ENCODE results near the gene CCDC85A. TPM values are rescaled to one million over a fixed set of nuclear protein-coding genes. Genes with fewer than 3 reads are reported as not detected.
"Not testable (repeated sequence)": the region's sequence is repeated elsewhere in the genome, so short reads cannot be mapped to it uniquely, and the experiment has no call there.

Gene CCDC85A
- 0.04 and 0.14 TPM in 2 replicates for total RNA-seq (2014; rRNA removed; shearing (Covaris generic))

GRCh38 chr2:56183643-56184499, at the start of gene CCDC85A:
Gene CCDC85A (plus strand): TSS chr2:56183990. CDS start chr2:56184625, 635 bp downstream.
- peaks cover 94% of the 10 kb centered on the region for H3K27me3 ChIP-seq (ENCODE audit: control insufficient read depth, insufficient read depth, low read length)
- no peaks in the 10 kb centered on the region for H3K36me3 ChIP-seq (replicated peaks; ENCODE audit: control insufficient read depth, insufficient read depth, low read length)

GRCh38 chr2:56134861-56135260, 48.9 kb upstream of the CCDC85A start:
- Histone ChIP-seq H3K27me3 (ENCODE audit: control insufficient read depth, insufficient read depth, low read length) (no peaks in the 10 kb centered on the region), H3K36me3 (replicated peaks; ENCODE audit: control insufficient read depth, insufficient read depth, low read length) (no peaks in the 10 kb centered on the region), H3K4me3 (ENCODE audit: insufficient read depth, low read depth, low read length) (no peak overlapping the region)
- DNase-seq = no peak

More at GRCh38 chr2:56183643-56184499, at the start of gene CCDC85A:
- peak within 1 kb of the TSS; percentile 53 for H3K4me3 ChIP-seq (ENCODE audit: insufficient read depth, low read depth, low read length)
- peak; percentile 90 for DNase-seq

GRCh38 chr2:56142497-56143061, 41.2 kb upstream of the CCDC85A start:
- H3K36me3 ChIP-seq (replicated peaks; ENCODE audit: control insufficient read depth, insufficient read depth, low read length); DNase-seq; H3K27me3 ChIP-seq (ENCODE audit: control insufficient read depth, insufficient read depth, low read length): not testable (repeated sequence)
- peak overlapping the region; percentile 8; the same call in 1 of the 2 replicates for H3K4me3 ChIP-seq (ENCODE audit: insufficient read depth, low read depth, low read length)

- H3K36me3 ChIP-seq (replicated peaks; ENCODE audit: control insufficient read depth, insufficient read depth, low read length) = no peaks in the 10 kb centered on the region; the same call in 1 of the 2 replicates
- no peak overlapping the region for H3K4me3 ChIP-seq (ENCODE audit: insufficient read depth, low read depth, low read length)
- H3K27me3 ChIP-seq (ENCODE audit: control insufficient read depth, insufficient read depth, low read length) = no peaks in the 10 kb centered on the region
- DNase-seq = no peak
These were observed 35.9 kb upstream of the CCDC85A start for GRCh38 chr2:56147907-56148306.

GRCh38 chr2:56148825-56149224, 35.0 kb upstream of the CCDC85A start:
- H3K36me3 ChIP-seq (replicated peaks; ENCODE audit: control insufficient read depth, insufficient read depth, low read length) = no peaks in the 10 kb centered on the region; the same call in 1 of the 2 replicates
- H3K27me3 ChIP-seq (ENCODE audit: control insufficient read depth, insufficient read depth, low read length) = no peaks in the 10 kb centered on the region
- H3K4me3 ChIP-seq (ENCODE audit: insufficient read depth, low read depth, low read length) = no peak overlapping the region
- no peak for DNase-seq

GRCh38 chr2:56151841-56152240, 31.9 kb upstream of the CCDC85A start:
- H3K36me3 ChIP-seq (replicated peaks; ENCODE audit: control insufficient read depth, insufficient read depth, low read length) = no peaks in the 10 kb centered on the region; the same call in 1 of the 2 replicates
- H3K4me3 ChIP-seq (ENCODE audit: insufficient read depth, low read depth, low read length) = no peak overlapping the region
- H3K27me3 ChIP-seq (ENCODE audit: control insufficient read depth, insufficient read depth, low read length) = no peaks in the 10 kb centered on the region
- DNase-seq = no peak

- Histone ChIP-seq H3K4me3 (ENCODE audit: insufficient read depth, low read depth, low read length) (no peak overlapping the region), H3K36me3 (replicated peaks; ENCODE audit: control insufficient read depth, insufficient read depth, low read length) (no peaks in the 10 kb centered on the region; the same call in 1 of the 2 replicates), H3K27me3 (ENCODE audit: control insufficient read depth, insufficient read depth, low read length) (no peaks in the 10 kb centered on the region)
- DNase-seq = no peak
These were observed 28.6 kb upstream of the CCDC85A start for GRCh38 chr2:56155188-56155587.

- not testable (repeated sequence) for DNase-seq
These were observed 23.9 kb upstream of the CCDC85A start for GRCh38 chr2:56159875-56160274.

GRCh38 chr2:56167616-56168562, 15.9 kb upstream of the CCDC85A start:
- DNase-seq = no peak
- Histone ChIP-seq H3K4me3 (ENCODE audit: insufficient read depth, low read depth, low read length) (no peak overlapping the region), H3K36me3 (replicated peaks; ENCODE audit: control insufficient read depth, insufficient read depth, low read length) (no peaks in the 10 kb centered on the region), H3K27me3 (ENCODE audit: control insufficient read depth, insufficient read depth, low read length) (peaks cover 1% of the 10 kb centered on the region; the same call in 1 of the 2 replicates)

More at GRCh38 chr2:56159875-56160274, 23.9 kb upstream of the CCDC85A start:
- not testable (repeated sequence) for H3K27me3 ChIP-seq (ENCODE audit: control insufficient read depth, insufficient read depth, low read length); H3K4me3 ChIP-seq (ENCODE audit: insufficient read depth, low read depth, low read length); H3K36me3 ChIP-seq (replicated peaks; ENCODE audit: control insufficient read depth, insufficient read depth, low read length)

- no peak for DNase-seq
- no peak overlapping the region for H3K4me3 ChIP-seq (ENCODE audit: insufficient read depth, low read depth, low read length)
- peaks cover 1% of the 10 kb centered on the region; the same call in 1 of the 2 replicates for H3K27me3 ChIP-seq (ENCODE audit: control insufficient read depth, insufficient read depth, low read length)
- no peaks in the 10 kb centered on the region for H3K36me3 ChIP-seq (replicated peaks; ENCODE audit: control insufficient read depth, insufficient read depth, low read length)
These were observed 14.3 kb upstream of the CCDC85A start for GRCh38 chr2:56169521-56169920.

GRCh38 chr2:56170504-56170903, 13.3 kb upstream of the CCDC85A start:
- Histone ChIP-seq H3K36me3 (replicated peaks; ENCODE audit: control insufficient read depth, insufficient read depth, low read length) (no peaks in the 10 kb centered on the region), H3K27me3 (ENCODE audit: control insufficient read depth, insufficient read depth, low read length) (peaks cover 6% of the 10 kb centered on the region; the same call in 1 of the 2 replicates), H3K4me3 (ENCODE audit: insufficient read depth, low read depth, low read length) (no peak overlapping the region)
- DNase-seq = no peak

GRCh38 chr2:56170988-56171387, 12.8 kb upstream of the CCDC85A start:
- Histone ChIP-seq H3K36me3 (replicated peaks; ENCODE audit: control insufficient read depth, insufficient read depth, low read length) (no peaks in the 10 kb centered on the region), H3K4me3 (ENCODE audit: insufficient read depth, low read depth, low read length) (no peak overlapping the region), H3K27me3 (ENCODE audit: control insufficient read depth, insufficient read depth, low read length) (peaks cover 11% of the 10 kb centered on the region; the same call in 1 of the 2 replicates)
- no peak for DNase-seq

- no peak for DNase-seq
- Histone ChIP-seq H3K4me3 (ENCODE audit: insufficient read depth, low read depth, low read length) (no peak overlapping the region), H3K27me3 (ENCODE audit: control insufficient read depth, insufficient read depth, low read length) (peaks cover 53% of the 10 kb centered on the region), H3K36me3 (replicated peaks; ENCODE audit: control insufficient read depth, insufficient read depth, low read length) (no peaks in the 10 kb centered on the region)
These were observed 8.0 kb upstream of the CCDC85A start for GRCh38 chr2:56175779-56176178.

Measured in H7 (cell line).